Uterus (tissue), 2 donors: ENCODE results near the gene ANKFN1.

ENCODE experiments used
- CTCF ChIP-seq, 4 experiments: fragments of 200-600 bp in 2 of 4; fragments of 450-650 bp in 2 of 4; sonication (generic) in 2 of 4; IDR thresholded peaks; one replicate each; pipeline ENCODE4 v1.5.1; 2016 to 2019; ENCODE audit warnings: antibody characterized with exemption in 4 of 4, mild to moderate bottlenecking in 2 of 4, moderate library complexity in 1 of 4
- POLR2A ChIP-seq, 2 donors: fragments of 450-650 bp; IDR thresholded peaks; one replicate each; pipeline ENCODE4 v1.6.1; 2016; ENCODE audit warnings: antibody characterized with exemption in 2 of 2, mild to moderate bottlenecking in 1 of 2, moderate library complexity in 1 of 2

DNA sequence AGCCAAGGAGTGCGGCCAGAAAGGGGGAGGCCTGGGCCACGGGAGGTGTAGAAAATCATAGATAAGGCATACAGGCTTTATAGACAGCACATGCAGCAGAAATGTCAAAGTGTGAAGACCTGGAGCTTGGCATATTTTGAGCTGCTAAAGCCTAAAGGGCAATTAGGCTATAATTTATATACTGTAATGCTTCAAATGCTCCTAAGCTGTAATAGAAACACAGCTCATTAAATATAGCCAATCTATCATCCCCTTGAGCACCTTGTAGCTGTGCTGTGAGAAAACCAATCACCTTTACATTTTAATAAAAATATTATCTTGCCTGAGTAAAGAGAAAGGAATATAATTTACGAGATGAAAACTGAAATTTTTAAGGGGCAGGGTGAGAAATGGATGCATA lies 342.3 kb downstream of the ANKFN1 start:
- TF ChIP-seq CTCF (IDR thresholded peaks at IDR 0.05): no peak
- no peak for TF ChIP-seq POLR2A (IDR thresholded peaks at IDR 0.05)
